SK-N-SH (cell line): ENCODE measurements around the gene PUS1. TPM values are rescaled to one million over a fixed set of nuclear protein-coding genes. Genes with fewer than 3 reads are reported as not detected.
A peak's percentile ranks its signal among the peaks of the same experiment; 100 is the strongest.

ENCODE experiments used
- CTCF ChIA-PET: fragments of 300-600, 350-600 bp; formaldehyde crosslinking; extraction: SDS; loops from one replicate; lab custom pipeline; 2021; lab: Yijun Ruan, JAX
- POLR2A ChIA-PET: fragments of 350-600 bp; sonication (Branson Sonifier 250); formaldehyde crosslinking; extraction: SDS; loops from one replicate; lab custom pipeline; 2020; ENCODE audit warnings: antibody characterized with exemption, inconsistent platforms; lab: Yijun Ruan, JAX
- DNase-seq: peaks from one replicate; pipeline ENCODE4 v3.0.0; 2012
- H2AFZ ChIP-seq: fragments of 200-600 bp; sonication (generic); 2 replicates; pipeline ENCODE4 v1.8.1; 2016; ENCODE audit warnings: antibody characterized with exemption, mild to moderate bottlenecking, low read depth
- H3F3A ChIP-seq: fragments of 200-600 bp; sonication (generic); replicated peaks from 2 replicates; pipeline ENCODE3; 2016; ENCODE audit warnings: antibody characterized with exemption, mild to moderate bottlenecking; ENCODE audit not compliant: insufficient read depth
- H3K27ac ChIP-seq, 2 experiments: fragments of 200-500 bp in 1 of 2; fragments of 200-600 bp in 1 of 2; sonication (Bioruptor generic) in 1 of 2; sonication (generic), shearing (Covaris generic) in 1 of 2; 2 replicates each; pipeline versions ENCODE4 v1.5.1 to v1.6.1; 2014 to 2016; ENCODE audit warnings: low read depth in 2 of 2, inconsistent platforms in 1 of 2, low read length in 1 of 2, mild to moderate bottlenecking in 1 of 2, mixed read lengths in 1 of 2
- H3K27me3 ChIP-seq: fragments of 200-600 bp; sonication (generic), shearing (Covaris generic); 2 replicates; pipeline ENCODE4 v1.6.1; 2016; ENCODE audit warnings: mixed run types; ENCODE audit not compliant: insufficient read depth
- H3K36me3 ChIP-seq, 2 experiments: fragments of 200-500 bp in 1 of 2; fragments of 200-600 bp in 1 of 2; sonication (Bioruptor generic) in 1 of 2; sonication (generic) in 1 of 2; replicated peaks in 1 of 2; 2 replicates each; pipeline versions ENCODE3 to v1.5.1; 2014 to 2016; ENCODE audit warnings: low read length in 1 of 2, mild to moderate bottlenecking in 1 of 2; ENCODE audit not compliant: insufficient read depth in 2 of 2, control insufficient read depth in 1 of 2
- H3K4me1 ChIP-seq, 2 experiments: fragments of 200-500 bp in 1 of 2; fragments of 200-600 bp in 1 of 2; sonication (Bioruptor generic) in 1 of 2; sonication (generic), shearing (Covaris generic) in 1 of 2; 2 replicates each; pipeline versions ENCODE4 v1.5.1 to v1.6.1; 2014 to 2016; ENCODE audit warnings: low read depth in 1 of 2, low read length in 1 of 2, mixed run types in 1 of 2; ENCODE audit not compliant: insufficient read depth in 2 of 2, control insufficient read depth in 1 of 2
- H3K4me2 ChIP-seq: fragments of 200-600 bp; sonication (generic), shearing (Covaris generic); 2 replicates; pipeline ENCODE4 v1.6.1; 2017; ENCODE audit warnings: mixed run types
- H3K4me3 ChIP-seq, 2 experiments: fragments of 200-500 bp in 1 of 2; fragments of 200-600 bp in 1 of 2; sonication (Bioruptor generic) in 1 of 2; sonication (generic), shearing (Covaris generic) in 1 of 2; 2 replicates each; pipeline versions ENCODE4 v1.5.1 to v1.8.1; 2014 to 2016; ENCODE audit warnings: low read depth in 2 of 2, inconsistent platforms in 1 of 2, low read length in 1 of 2, mild to moderate bottlenecking in 1 of 2, mixed read lengths in 1 of 2, moderate library complexity in 1 of 2
- H3K79me2 ChIP-seq: fragments of 200-600 bp; sonication (generic); 2 replicates; pipeline ENCODE4 v1.8.1; 2017; ENCODE audit warnings: mild to moderate bottlenecking; ENCODE audit not compliant: insufficient read depth
- H3K9ac ChIP-seq: fragments of 200-600 bp; sonication (generic); 2 replicates; pipeline ENCODE4 v1.6.1; 2017; ENCODE audit warnings: mixed run types
- H3K9me2 ChIP-seq: fragments of 200-600 bp; sonication (generic); 2 replicates; pipeline ENCODE4 v1.6.1; 2017; ENCODE audit warnings: mixed run types
- H3K9me3 ChIP-seq: fragments of 200-600 bp; sonication (generic); 2 replicates; pipeline ENCODE4 v1.6.1; 2017; ENCODE audit warnings: mixed run types, mild to moderate bottlenecking, moderate library complexity
- H4K20me1 ChIP-seq: fragments of 200-600 bp; sonication (generic); 2 replicates; pipeline ENCODE4 v1.6.1; 2017; ENCODE audit warnings: mild to moderate bottlenecking, mixed run types; ENCODE audit not compliant: insufficient read depth
- CHD2 ChIP-seq: fragments of 150-350 bp; IDR thresholded peaks from 2 replicates; pipeline ENCODE4 v1.6.1; 2018; ENCODE audit warnings: low read length; ENCODE audit not compliant: partially characterized antibody
- EP300 ChIP-seq, 2 experiments: IDR thresholded peaks; 2 replicates each; pipeline versions ENCODE4 v1.4.0 to v1.6.1; 2012; ENCODE audit warnings: borderline replicate concordance in 1 of 2, low read depth in 1 of 2, low read length in 1 of 2
- EZH2phosphoT487 ChIP-seq: fragments of 200-600 bp; sonication (generic); IDR thresholded peaks from 2 replicates; pipeline ENCODE4 v1.6.1; 2017; ENCODE audit warnings: low read depth, mixed run types, mild to moderate bottlenecking, antibody characterized with exemption, moderate library complexity, borderline replicate concordance
- FOXJ3 ChIP-seq: sonication (generic); formaldehyde crosslinking; IDR thresholded peaks from 2 replicates; pipeline ENCODE4 v1.5.1; 2020; ENCODE audit warnings: mild to moderate bottlenecking, missing genetic modification reagents
- GATA2 ChIP-seq: sonication (generic); formaldehyde crosslinking; IDR thresholded peaks from 2 replicates; pipeline ENCODE4 v1.5.0; 2020; ENCODE audit warnings: mild to moderate bottlenecking, missing genetic modification reagents
- MEF2A ChIP-seq: IDR thresholded peaks from 2 replicates; pipeline ENCODE4 v1.4.0; 2012; ENCODE audit warnings: low read depth, borderline replicate concordance
- MXI1 ChIP-seq: IDR thresholded peaks from 2 replicates; pipeline ENCODE4 v1.6.1; 2012; ENCODE audit warnings: mild to moderate bottlenecking, low read depth, low read length, improper control_type of control experiment
- PBX3 ChIP-seq: IDR thresholded peaks from 2 replicates; pipeline ENCODE4; 2012
- POLR2AphosphoS5 ChIP-seq: IDR thresholded peaks from 2 replicates; pipeline ENCODE4 v1.6.1; 2012; ENCODE audit warnings: low read depth, low read length
- RCOR1 ChIP-seq: fragments of 150-350 bp; IDR thresholded peaks from 2 replicates; pipeline ENCODE4 v1.6.1; 2017; ENCODE audit warnings: antibody characterized with exemption, low read length
- RXRA ChIP-seq: IDR thresholded peaks from 2 replicates; pipeline ENCODE4 v1.4.0; 2012; ENCODE audit warnings: low read depth, mild to moderate bottlenecking, borderline replicate concordance
- TCF12 ChIP-seq: IDR thresholded peaks from 2 replicates; pipeline ENCODE4 v1.4.0; 2012
- WGBS: methylation state at CpG from one replicate; pipeline ENCODE4 v1.1.6; 2017; ENCODE audit warnings: low lambda C conversion rate; 5-methylcytosine and 5-hydroxymethylcytosine counted together
- polyA plus RNA-seq, 3 experiments: library from polyadenylated mRNA; depleted of rRNA; stranded (reverse); fragments of >200 nt; gene quantifications; 2 replicates each; pipeline ENCODE4 v1.2.3, GENCODE V29; 2012
- TF ChIP-seq, protein P1 (sequence below): IDR thresholded peaks from 2 replicates; pipeline ENCODE4 v1.4.0; 2012; ENCODE audit warnings: low read depth
- TF ChIP-seq, protein P2 (sequence below): IDR thresholded peaks from 2 replicates; pipeline ENCODE4 v1.4.0; 2012; ENCODE audit warnings: low read depth, borderline replicate concordance
- TF ChIP-seq, protein P3 (sequence below): fragments of 200-600 bp; sonication (generic); IDR thresholded peaks from 2 replicates; pipeline ENCODE4 v1.6.1; 2017; ENCODE audit warnings: antibody characterized with exemption, mild to moderate bottlenecking, moderate library complexity
- TF ChIP-seq, protein P4 (sequence below): fragments of 150-350 bp; IDR thresholded peaks from 2 replicates; pipeline ENCODE4 v1.6.1; 2016; ENCODE audit warnings: mild to moderate bottlenecking, low read depth, low read length

Gene PUS1
- polyA plus RNA-seq, 1 of the 3 experiments (the other 2 are of a cell fraction) = 53.1 TPM

DNA sequence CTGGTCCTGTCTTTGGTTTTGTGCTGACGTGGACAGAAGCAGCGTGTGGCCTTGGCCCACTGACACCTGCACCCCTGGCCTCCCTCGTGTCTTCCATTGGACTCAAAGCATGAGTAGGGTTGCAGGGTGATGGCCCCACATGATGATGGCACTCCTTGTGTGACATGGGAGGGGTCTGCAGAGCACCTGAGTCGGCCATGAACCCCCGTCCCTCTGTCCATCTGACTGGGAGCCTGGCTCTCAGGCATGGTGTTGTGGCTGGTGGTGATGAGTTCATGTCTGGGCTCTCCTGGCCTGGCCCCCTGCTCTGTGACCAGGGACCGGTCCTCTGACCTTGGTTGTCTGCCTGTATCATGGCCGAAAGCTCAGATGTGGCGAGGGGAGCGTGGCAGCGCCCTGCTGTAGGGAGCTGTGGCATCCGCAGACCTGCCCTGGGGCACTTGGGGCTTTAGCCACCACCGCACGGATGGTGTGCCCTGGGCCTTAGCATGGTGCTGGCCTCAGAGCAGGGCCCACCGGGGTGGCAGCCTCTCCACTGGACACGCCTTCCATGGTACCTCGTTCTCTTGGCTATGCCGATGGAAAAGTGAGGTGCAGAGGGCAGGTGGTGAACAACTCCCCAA lies 17.9 kb upstream of the PUS1 start:
- ChIA-PET CTCF (interaction anchor here (2.3 to 3.6 kb wide), 3 partner anchors 14 to 75 kb away, joined by 12 to 23 read pairs (median 12); no protein-coding TSS in a partner anchor), POLR2A (no interaction called here)
- H3K9me3 ChIP-seq = no peaks in the 10 kb centered on the region
- DNase-seq = no peak
- no peak overlapping the region for H3K9ac ChIP-seq
- no peaks in the 10 kb centered on the region for H3K9me2 ChIP-seq
- no peak overlapping the region for H2AFZ ChIP-seq
- H3K27me3 ChIP-seq = no peaks in the 10 kb centered on the region
- peaks cover under 1% of the 10 kb centered on the region; the same call in 1 of the 2 replicates for H4K20me1 ChIP-seq
- WGBS = 99% methylated on average over 10 of the region's 17 CpGs
- peaks cover 9 to 27% of the 10 kb centered on the region in 2 experiments; a peak in 2 of 4 replicates for H3K4me1 ChIP-seq
- no peak for TF ChIP-seq CHD2
- TF ChIP-seq, protein P1, sequence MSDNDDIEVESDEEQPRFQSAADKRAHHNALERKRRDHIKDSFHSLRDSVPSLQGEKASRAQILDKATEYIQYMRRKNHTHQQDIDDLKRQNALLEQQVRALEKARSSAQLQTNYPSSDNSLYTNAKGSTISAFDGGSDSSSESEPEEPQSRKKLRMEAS = no peak
- TF ChIP-seq, protein P2, sequence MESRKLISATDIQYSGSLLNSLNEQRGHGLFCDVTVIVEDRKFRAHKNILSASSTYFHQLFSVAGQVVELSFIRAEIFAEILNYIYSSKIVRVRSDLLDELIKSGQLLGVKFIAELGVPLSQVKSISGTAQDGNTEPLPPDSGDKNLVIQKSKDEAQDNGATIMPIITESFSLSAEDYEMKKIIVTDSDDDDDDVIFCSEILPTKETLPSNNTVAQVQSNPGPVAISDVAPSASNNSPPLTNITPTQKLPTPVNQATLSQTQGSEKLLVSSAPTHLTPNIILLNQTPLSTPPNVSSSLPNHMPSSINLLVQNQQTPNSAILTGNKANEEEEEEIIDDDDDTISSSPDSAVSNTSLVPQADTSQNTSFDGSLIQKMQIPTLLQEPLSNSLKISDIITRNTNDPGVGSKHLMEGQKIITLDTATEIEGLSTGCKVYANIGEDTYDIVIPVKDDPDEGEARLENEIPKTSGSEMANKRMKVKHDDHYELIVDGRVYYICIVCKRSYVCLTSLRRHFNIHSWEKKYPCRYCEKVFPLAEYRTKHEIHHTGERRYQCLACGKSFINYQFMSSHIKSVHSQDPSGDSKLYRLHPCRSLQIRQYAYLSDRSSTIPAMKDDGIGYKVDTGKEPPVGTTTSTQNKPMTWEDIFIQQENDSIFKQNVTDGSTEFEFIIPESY = no peak
- no peak for TF ChIP-seq EZH2phosphoT487
- no peak for TF ChIP-seq RCOR1
- TF ChIP-seq PBX3 = no peak
- no peak for TF ChIP-seq FOXJ3
- TF ChIP-seq, protein P3, sequence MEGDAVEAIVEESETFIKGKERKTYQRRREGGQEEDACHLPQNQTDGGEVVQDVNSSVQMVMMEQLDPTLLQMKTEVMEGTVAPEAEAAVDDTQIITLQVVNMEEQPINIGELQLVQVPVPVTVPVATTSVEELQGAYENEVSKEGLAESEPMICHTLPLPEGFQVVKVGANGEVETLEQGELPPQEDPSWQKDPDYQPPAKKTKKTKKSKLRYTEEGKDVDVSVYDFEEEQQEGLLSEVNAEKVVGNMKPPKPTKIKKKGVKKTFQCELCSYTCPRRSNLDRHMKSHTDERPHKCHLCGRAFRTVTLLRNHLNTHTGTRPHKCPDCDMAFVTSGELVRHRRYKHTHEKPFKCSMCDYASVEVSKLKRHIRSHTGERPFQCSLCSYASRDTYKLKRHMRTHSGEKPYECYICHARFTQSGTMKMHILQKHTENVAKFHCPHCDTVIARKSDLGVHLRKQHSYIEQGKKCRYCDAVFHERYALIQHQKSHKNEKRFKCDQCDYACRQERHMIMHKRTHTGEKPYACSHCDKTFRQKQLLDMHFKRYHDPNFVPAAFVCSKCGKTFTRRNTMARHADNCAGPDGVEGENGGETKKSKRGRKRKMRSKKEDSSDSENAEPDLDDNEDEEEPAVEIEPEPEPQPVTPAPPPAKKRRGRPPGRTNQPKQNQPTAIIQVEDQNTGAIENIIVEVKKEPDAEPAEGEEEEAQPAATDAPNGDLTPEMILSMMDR = no peak
- no peak for TF ChIP-seq EP300 (IDR thresholded peaks at IDR 0.05; ENCODE audit: borderline replicate concordance in 1 of 2, low read depth in 1 of 2, low read length in 1 of 2)
- no peak for TF ChIP-seq MXI1
- TF ChIP-seq GATA2 = no peak
- TF ChIP-seq TCF12 = no peak
- TF ChIP-seq, protein P4, sequence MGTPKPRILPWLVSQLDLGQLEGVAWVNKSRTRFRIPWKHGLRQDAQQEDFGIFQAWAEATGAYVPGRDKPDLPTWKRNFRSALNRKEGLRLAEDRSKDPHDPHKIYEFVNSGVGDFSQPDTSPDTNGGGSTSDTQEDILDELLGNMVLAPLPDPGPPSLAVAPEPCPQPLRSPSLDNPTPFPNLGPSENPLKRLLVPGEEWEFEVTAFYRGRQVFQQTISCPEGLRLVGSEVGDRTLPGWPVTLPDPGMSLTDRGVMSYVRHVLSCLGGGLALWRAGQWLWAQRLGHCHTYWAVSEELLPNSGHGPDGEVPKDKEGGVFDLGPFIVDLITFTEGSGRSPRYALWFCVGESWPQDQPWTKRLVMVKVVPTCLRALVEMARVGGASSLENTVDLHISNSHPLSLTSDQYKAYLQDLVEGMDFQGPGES = no peak
- no peak for TF ChIP-seq MEF2A
- TF ChIP-seq RXRA = no peak
- no peak for TF ChIP-seq POLR2AphosphoS5
- H3K4me3 ChIP-seq = no peak overlapping the region
- no peak overlapping the region for H3K4me2 ChIP-seq
- H3K36me3 ChIP-seq = peaks cover 4 to 49% of the 10 kb centered on the region in 2 experiments
- peak overlapping the region in 1 of 2 experiments; percentile 88; a peak in 2 of 4 replicates for H3K27ac ChIP-seq
- H3K79me2 ChIP-seq = 0 out of 2 replicates have a peak, but pooled peaks cover 4% of the 10 kb centered on the region
- no peaks in the 10 kb centered on the region for H3F3A ChIP-seq
